Measurements from ENCODE around the gene CHSY3. TPM values are rescaled to one million over a fixed set of nuclear protein-coding genes. Genes with fewer than 3 reads are reported as not detected.

CHSY3 gene
- total RNA-seq, 1 donor from 2014 or later = 0.85 TPM

DNA sequence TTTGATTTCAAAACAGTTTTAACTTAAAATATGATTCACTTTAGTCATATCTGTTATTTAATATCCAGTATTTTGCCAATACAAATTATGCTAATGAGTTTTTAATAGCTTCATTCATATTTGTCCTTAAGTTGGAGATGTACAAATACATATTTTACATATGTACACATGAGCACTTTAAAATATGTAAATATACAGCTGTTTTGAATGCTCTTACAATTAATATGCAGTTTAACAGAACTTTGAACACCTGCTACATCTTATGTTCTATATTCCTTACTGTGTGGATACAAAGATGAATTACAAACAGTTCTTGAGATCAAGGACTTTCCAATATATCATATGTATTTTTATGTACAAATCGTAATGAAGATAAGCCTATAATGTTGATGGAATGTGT, 74.0 kb downstream of the CHSY3 start:
- intact Hi-C loops (cut with micrococcal nuclease) = no loop called here
- Histone ChIP-seq H3K4me3 (no peak overlapping the region), H3K27ac (replicated peaks) (no peak overlapping the region), H3K4me1 (no peaks in the 10 kb centered on the region), H3K9me3 (replicated peaks) (peaks cover 17% of the 10 kb centered on the region), H3K27me3 (ENCODE audit: low read depth) (no peaks in the 10 kb centered on the region), H3K36me3 (no peaks in the 10 kb centered on the region)
- no peak for DNase-seq
- TF ChIP-seq, protein P1, sequence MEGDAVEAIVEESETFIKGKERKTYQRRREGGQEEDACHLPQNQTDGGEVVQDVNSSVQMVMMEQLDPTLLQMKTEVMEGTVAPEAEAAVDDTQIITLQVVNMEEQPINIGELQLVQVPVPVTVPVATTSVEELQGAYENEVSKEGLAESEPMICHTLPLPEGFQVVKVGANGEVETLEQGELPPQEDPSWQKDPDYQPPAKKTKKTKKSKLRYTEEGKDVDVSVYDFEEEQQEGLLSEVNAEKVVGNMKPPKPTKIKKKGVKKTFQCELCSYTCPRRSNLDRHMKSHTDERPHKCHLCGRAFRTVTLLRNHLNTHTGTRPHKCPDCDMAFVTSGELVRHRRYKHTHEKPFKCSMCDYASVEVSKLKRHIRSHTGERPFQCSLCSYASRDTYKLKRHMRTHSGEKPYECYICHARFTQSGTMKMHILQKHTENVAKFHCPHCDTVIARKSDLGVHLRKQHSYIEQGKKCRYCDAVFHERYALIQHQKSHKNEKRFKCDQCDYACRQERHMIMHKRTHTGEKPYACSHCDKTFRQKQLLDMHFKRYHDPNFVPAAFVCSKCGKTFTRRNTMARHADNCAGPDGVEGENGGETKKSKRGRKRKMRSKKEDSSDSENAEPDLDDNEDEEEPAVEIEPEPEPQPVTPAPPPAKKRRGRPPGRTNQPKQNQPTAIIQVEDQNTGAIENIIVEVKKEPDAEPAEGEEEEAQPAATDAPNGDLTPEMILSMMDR (IDR thresholded peaks at IDR 0.05; ENCODE audit: borderline replicate concordance) = no peak

DNA sequence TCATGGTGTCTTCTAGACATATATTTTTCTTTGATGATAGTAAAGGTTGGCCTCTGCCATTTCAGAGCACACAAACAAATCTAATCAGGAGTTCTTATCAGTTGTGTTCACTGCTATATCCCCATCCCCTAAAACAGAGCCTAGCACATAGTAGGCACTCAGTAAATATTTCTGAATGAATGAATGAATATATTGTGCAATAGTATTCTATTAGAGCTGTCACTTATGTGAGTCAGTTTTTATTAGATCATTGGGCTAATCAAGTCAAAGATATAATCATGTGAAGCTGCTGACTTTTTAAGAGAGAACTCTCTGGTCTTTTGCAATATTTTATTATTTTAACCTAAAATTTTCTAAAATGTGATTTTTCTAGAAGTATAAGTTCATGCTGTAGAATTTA, 84.2 kb downstream of the CHSY3 start:
- intact Hi-C loops (cut with micrococcal nuclease) = no loop called here
- no peak for DNase-seq
- H3K4me3 ChIP-seq = no peak overlapping the region
- no peaks in the 10 kb centered on the region for H3K27me3 ChIP-seq (ENCODE audit: low read depth)
- no peaks in the 10 kb centered on the region for H3K4me1 ChIP-seq
- peaks cover 51% of the 10 kb centered on the region for H3K9me3 ChIP-seq (replicated peaks)
- H3K36me3 ChIP-seq = peaks cover 4% of the 10 kb centered on the region
- H3K27ac ChIP-seq (replicated peaks) = no peak overlapping the region
- TF ChIP-seq, protein P1 (IDR thresholded peaks at IDR 0.05; ENCODE audit: borderline replicate concordance) = no peak

DNA sequence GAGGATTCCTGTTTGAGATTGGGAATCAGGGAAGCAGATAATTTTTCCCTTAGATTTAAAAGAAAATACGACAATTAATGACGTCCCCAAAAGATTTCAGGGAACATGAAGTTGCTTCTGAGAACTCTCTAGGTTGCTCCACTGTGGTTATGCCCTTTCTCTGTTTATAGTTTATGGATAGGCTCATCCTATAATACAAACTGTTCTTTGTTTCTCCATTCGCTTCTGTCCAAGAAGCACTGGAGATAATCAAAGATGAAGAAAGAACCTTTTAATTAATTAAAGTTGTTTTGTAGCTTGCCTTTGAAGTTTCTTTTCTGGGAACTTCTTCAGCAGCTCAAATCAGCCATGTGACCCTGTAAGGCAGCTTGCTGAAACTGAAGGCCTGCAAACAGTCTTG, 87.5 kb downstream of the CHSY3 start:
- H3K27me3 ChIP-seq (ENCODE audit: low read depth) = no peaks in the 10 kb centered on the region
- H3K4me3 ChIP-seq = no peak overlapping the region
- no peak for DNase-seq
- no peaks in the 10 kb centered on the region for H3K36me3 ChIP-seq
- H3K9me3 ChIP-seq (replicated peaks) = peaks cover 18% of the 10 kb centered on the region
- no peak overlapping the region for H3K27ac ChIP-seq (replicated peaks)
- intact Hi-C loops (cut with micrococcal nuclease) = no loop called here
- H3K4me1 ChIP-seq = no peaks in the 10 kb centered on the region
- TF ChIP-seq, protein P1 (IDR thresholded peaks at IDR 0.05; ENCODE audit: borderline replicate concordance) = no peak

DNA sequence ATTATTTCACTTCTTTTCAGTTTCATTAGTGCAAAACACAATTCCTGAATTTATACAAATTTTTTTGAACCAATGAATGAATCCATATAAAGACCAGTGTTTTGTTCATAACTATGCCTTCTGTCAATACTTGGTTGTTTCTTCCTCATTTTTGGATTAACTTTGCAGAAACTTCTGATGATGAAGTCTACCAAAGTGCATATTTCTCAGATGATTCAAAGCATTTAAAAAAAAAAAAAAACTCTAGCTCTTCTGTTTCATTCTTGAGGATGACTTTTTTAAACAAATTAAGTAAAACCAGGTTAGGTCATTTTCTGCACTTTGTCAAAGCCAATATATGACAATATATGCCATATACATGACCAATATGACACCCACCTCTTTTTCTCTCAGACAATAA, 92.6 kb downstream of the CHSY3 start:
- H3K4me1 ChIP-seq = no peaks in the 10 kb centered on the region
- no peak overlapping the region for H3K4me3 ChIP-seq
- peaks cover 10% of the 10 kb centered on the region for H3K9me3 ChIP-seq (replicated peaks)
- no peak for DNase-seq
- TF ChIP-seq, protein P1 (IDR thresholded peaks at IDR 0.05; ENCODE audit: borderline replicate concordance) = no peak
- intact Hi-C loops (cut with micrococcal nuclease) = no loop called here
- H3K27ac ChIP-seq (replicated peaks) = no peak overlapping the region
- no peaks in the 10 kb centered on the region for H3K36me3 ChIP-seq
- H3K27me3 ChIP-seq (ENCODE audit: low read depth) = no peaks in the 10 kb centered on the region

DNA sequence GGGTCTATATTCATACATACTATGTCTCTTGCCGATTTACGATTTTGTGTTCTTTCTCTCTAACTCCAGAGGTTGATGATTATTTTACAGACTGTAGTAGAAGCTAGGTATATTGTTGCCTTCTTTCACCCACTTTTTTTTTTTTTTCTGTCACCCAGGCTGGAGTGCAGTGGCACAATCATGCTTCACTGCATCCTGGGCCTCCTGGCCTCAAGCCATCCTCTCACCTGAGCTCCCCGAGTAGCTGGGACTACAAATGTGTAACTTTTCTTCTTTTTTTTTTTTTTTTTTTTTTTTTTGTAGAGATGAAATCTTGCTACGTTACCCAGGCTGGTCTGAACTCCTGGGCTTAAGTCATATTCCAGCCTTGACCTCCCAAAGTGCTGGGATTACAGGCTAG, 96.2 kb downstream of the CHSY3 start:
- no peaks in the 10 kb centered on the region for H3K4me1 ChIP-seq
- H3K4me3 ChIP-seq = no peak overlapping the region
- no peak for DNase-seq
- intact Hi-C loops (cut with micrococcal nuclease) = no loop called here
- TF ChIP-seq, protein P1 (IDR thresholded peaks at IDR 0.05; ENCODE audit: borderline replicate concordance) = no peak
- no peak overlapping the region for H3K27ac ChIP-seq (replicated peaks)
- H3K27me3 ChIP-seq (ENCODE audit: low read depth) = no peaks in the 10 kb centered on the region
- H3K36me3 ChIP-seq = no peaks in the 10 kb centered on the region
- no peaks in the 10 kb centered on the region for H3K9me3 ChIP-seq (replicated peaks)

DNA sequence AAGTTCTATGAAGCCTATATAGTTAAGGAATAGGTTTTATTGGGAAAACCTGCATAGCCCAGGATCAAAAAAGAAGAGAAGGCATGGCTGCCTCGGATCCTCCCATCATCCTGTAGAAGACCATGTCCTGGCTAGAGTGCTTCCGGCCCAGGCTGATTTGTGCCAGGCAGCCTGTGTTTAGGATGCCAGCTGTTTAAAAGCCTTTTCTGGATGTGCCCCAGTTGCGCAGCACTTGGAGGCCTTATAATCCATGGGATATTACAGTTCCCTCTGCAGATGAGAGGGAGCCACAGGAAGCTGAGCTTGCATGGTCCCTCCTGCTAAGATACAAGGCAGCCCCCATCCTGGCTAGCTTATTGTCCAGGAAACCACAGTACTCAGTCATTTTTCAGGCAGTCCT, 97.9 kb downstream of the CHSY3 start:
- Histone ChIP-seq H3K9me3 (replicated peaks) (no peaks in the 10 kb centered on the region), H3K36me3 (no peaks in the 10 kb centered on the region), H3K4me3 (no peak overlapping the region), H3K4me1 (no peaks in the 10 kb centered on the region), H3K27me3 (ENCODE audit: low read depth) (no peaks in the 10 kb centered on the region), H3K27ac (replicated peaks) (no peak overlapping the region)
- no peak for DNase-seq
- intact Hi-C loops (cut with micrococcal nuclease) = no loop called here
- TF ChIP-seq, protein P1 (IDR thresholded peaks at IDR 0.05; ENCODE audit: borderline replicate concordance) = no peak
